ENCODE data around the gene SFMBT2. TPM values are rescaled to one million over a fixed set of nuclear protein-coding genes. Genes with fewer than 3 reads are reported as not detected.

SFMBT2 gene
- total RNA-seq, 1 donor from 2014 or later: 9.1 TPM

DNA sequence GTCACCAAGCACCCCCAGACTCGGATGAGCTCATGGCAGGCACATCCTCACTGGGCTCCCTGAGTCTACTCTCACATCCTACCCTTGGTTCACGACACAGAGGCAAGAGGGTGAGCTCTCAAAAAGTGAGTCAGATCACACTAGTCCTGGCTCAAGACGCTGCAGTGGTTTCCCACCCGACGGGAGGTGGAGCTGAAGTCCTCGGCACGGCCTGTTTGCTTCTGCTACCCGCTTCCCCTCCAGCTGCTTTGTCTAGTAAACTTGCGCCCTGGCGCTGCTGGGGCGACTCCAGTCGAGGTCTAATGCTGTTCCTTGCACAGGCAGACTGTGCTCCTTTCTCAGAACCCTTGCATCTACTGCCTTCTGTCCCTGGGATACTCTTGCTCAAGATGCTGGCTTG, 13.5 kb upstream of the SFMBT2 start:
- Mint-ChIP-seq H3K27ac (no peak overlapping the region), H3K4me3 (ENCODE audit: low read depth) (no peak overlapping the region), H3K9me3 (ENCODE audit: low read depth) (no peaks in the 10 kb centered on the region), H3K4me1 (ENCODE audit: low read depth) (peaks cover 6% of the 10 kb centered on the region), H3K36me3 (ENCODE audit: insufficient read depth) (no peaks in the 10 kb centered on the region), H3K27me3 (peaks cover 46% of the 10 kb centered on the region)
- TF ChIP-seq, protein P1, sequence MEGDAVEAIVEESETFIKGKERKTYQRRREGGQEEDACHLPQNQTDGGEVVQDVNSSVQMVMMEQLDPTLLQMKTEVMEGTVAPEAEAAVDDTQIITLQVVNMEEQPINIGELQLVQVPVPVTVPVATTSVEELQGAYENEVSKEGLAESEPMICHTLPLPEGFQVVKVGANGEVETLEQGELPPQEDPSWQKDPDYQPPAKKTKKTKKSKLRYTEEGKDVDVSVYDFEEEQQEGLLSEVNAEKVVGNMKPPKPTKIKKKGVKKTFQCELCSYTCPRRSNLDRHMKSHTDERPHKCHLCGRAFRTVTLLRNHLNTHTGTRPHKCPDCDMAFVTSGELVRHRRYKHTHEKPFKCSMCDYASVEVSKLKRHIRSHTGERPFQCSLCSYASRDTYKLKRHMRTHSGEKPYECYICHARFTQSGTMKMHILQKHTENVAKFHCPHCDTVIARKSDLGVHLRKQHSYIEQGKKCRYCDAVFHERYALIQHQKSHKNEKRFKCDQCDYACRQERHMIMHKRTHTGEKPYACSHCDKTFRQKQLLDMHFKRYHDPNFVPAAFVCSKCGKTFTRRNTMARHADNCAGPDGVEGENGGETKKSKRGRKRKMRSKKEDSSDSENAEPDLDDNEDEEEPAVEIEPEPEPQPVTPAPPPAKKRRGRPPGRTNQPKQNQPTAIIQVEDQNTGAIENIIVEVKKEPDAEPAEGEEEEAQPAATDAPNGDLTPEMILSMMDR (IDR thresholded peaks at IDR 0.05; ENCODE audit: unreplicated experiment): no peak
- DNase-seq (ENCODE audit: low spot score, unreplicated experiment): no peak

DNA sequence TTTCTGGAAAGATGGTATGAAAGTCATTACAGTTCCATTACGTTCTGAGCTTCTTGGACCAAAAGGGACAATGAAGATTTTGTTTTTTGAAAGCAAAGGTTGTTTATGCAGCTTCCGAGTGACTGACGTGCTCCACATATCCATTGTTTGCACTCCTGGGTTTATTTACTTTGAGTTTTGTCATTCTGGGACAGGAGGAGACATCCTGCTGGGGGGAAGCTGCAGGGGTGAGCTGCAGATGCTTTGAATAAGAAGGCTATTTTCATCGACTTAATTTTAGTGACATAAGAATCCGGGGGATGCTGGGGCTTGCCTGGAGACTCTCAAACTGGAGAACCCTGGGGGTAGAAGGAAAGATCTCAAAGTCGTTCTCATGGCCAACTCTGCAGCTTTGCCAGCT, 12.7 kb upstream of the SFMBT2 start:
- TF ChIP-seq, protein P1 (IDR thresholded peaks at IDR 0.05; ENCODE audit: unreplicated experiment): no peak
- Mint-ChIP-seq H3K27ac (no peak overlapping the region), H3K36me3 (ENCODE audit: insufficient read depth) (no peaks in the 10 kb centered on the region), H3K9me3 (ENCODE audit: low read depth) (no peaks in the 10 kb centered on the region), H3K4me3 (ENCODE audit: low read depth) (no peak overlapping the region), H3K4me1 (ENCODE audit: low read depth) (peaks cover 6% of the 10 kb centered on the region), H3K27me3 (peaks cover 52% of the 10 kb centered on the region)
- no peak for DNase-seq (ENCODE audit: low spot score, unreplicated experiment)

DNA sequence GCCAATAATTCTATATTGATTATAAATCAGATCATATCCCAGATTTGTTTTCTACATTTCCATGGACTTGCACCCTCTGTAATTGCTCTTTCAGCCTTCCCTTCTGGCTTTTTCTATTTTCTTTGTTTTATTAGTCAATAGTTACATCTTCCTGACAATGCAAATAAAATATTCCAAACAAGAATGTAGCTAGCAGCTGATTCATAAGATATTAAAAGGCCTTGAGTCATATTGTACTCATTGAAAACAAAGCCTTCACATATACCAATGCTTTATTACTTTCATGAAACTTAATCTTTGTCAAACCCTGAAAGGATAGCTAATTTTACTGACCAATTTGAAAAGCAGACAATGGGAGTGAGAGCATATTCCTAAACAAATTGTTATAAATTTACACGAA, 10.7 kb upstream of the SFMBT2 start:
- no peak overlapping the region for H3K4me3 Mint-ChIP-seq (ENCODE audit: low read depth)
- no peaks in the 10 kb centered on the region for H3K9me3 Mint-ChIP-seq (ENCODE audit: low read depth)
- no peak for DNase-seq (ENCODE audit: low spot score, unreplicated experiment)

DNA sequence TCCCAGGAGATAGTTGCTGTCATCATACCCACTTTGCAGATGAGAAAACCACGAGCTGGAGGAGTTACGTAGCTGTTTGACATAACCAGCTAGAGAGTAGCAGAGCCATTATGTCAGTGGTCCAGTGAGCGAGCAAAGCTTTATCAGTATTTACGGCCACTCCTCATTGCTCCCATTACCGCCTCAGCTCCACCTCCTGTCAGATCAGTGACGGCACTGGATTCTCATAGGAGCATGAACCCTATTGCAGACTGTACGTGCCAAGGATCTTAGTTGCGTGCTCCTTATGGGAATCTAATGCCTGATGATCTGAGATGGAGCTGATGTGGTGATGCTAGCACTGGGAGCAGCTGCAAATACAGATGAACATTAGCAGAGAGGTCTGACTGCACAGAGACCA, 9.2 kb upstream of the SFMBT2 start:
- no peak overlapping the region for H3K4me3 Mint-ChIP-seq (ENCODE audit: low read depth)
- H3K9me3 Mint-ChIP-seq (ENCODE audit: low read depth): no peaks in the 10 kb centered on the region
- DNase-seq (ENCODE audit: low spot score, unreplicated experiment): no peak
- no peak overlapping the region for H3K27ac Mint-ChIP-seq
- peaks cover 6% of the 10 kb centered on the region for H3K4me1 Mint-ChIP-seq (ENCODE audit: low read depth)
- peaks cover 64% of the 10 kb centered on the region for H3K27me3 Mint-ChIP-seq
- H3K36me3 Mint-ChIP-seq (ENCODE audit: insufficient read depth): no peaks in the 10 kb centered on the region
- TF ChIP-seq, protein P1 (IDR thresholded peaks at IDR 0.05; ENCODE audit: unreplicated experiment): no peak

More for the DNA sequence above, 10.7 kb upstream of the SFMBT2 start:
- Mint-ChIP-seq H3K27ac (no peak overlapping the region), H3K36me3 (ENCODE audit: insufficient read depth) (no peaks in the 10 kb centered on the region), H3K4me1 (ENCODE audit: low read depth) (peaks cover 6% of the 10 kb centered on the region), H3K27me3 (peaks cover 64% of the 10 kb centered on the region)
- TF ChIP-seq, protein P1 (IDR thresholded peaks at IDR 0.05; ENCODE audit: unreplicated experiment): no peak

DNA sequence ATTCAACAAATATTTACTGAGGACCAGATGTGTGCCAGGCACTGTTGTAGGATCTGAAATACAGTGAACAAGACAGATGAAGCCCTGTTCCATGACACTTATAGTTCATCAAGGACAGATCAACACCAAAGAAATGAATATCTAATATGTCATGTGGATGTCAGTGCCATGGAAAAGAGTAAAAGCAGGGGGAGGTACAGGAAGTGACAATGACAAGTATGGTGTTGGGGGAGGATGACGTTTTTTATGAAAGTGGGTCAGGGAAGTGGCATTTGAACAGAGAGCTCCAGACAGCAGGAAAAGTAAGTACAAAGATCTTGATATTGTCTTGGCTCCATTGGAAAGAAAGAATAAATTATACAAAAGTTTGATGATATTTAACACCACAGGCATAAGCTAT, 7.0 kb upstream of the SFMBT2 start:
- Mint-ChIP-seq H3K36me3 (ENCODE audit: insufficient read depth) (no peaks in the 10 kb centered on the region), H3K27me3 (peaks cover 63% of the 10 kb centered on the region), H3K4me1 (ENCODE audit: low read depth) (peaks cover 3% of the 10 kb centered on the region), H3K9me3 (ENCODE audit: low read depth) (no peaks in the 10 kb centered on the region), H3K4me3 (ENCODE audit: low read depth) (no peak overlapping the region), H3K27ac (no peak overlapping the region)
- no peak for DNase-seq (ENCODE audit: low spot score, unreplicated experiment)
- TF ChIP-seq, protein P1 (IDR thresholded peaks at IDR 0.05; ENCODE audit: unreplicated experiment): no peak
